SK-N-SH (cell line): ENCODE measurements around the gene ERMN.

Experiments
- CHD2 ChIP-seq: fragments of 150-350 bp; IDR thresholded peaks from 2 replicates; pipeline ENCODE4 v1.6.1; 2018; ENCODE audit warnings: low read length; ENCODE audit not compliant: partially characterized antibody
- CTCF ChIP-seq: fragments of 200-600 bp; sonication (generic); IDR thresholded peaks from 2 replicates; pipeline ENCODE4 v1.6.1; 2017; ENCODE audit warnings: antibody characterized with exemption, mild to moderate bottlenecking, moderate library complexity
- GABPA ChIP-seq: IDR thresholded peaks from 2 replicates; pipeline ENCODE4 v1.4.0; 2012; ENCODE audit warnings: low read depth, mild to moderate bottlenecking
- JUND ChIP-seq: IDR thresholded peaks from 2 replicates; pipeline ENCODE4 v1.4.0; 2012
- NFIC ChIP-seq: IDR thresholded peaks from 2 replicates; pipeline ENCODE4 v1.4.0; 2012; ENCODE audit warnings: borderline replicate concordance
- PBX3 ChIP-seq: IDR thresholded peaks from 2 replicates; pipeline ENCODE4; 2012
- POLR2AphosphoS5 ChIP-seq: IDR thresholded peaks from 2 replicates; pipeline ENCODE4 v1.6.1; 2012; ENCODE audit warnings: low read depth, low read length
- RAD21 ChIP-seq: IDR thresholded peaks from 2 replicates; pipeline ENCODE4 v1.6.1; 2012; ENCODE audit warnings: mild to moderate bottlenecking, low read length
- REST ChIP-seq: IDR thresholded peaks from 2 replicates; pipeline ENCODE4 v1.6.1; 2012; ENCODE audit warnings: mild to moderate bottlenecking, low read depth, low read length, moderate library complexity
- YY1 ChIP-seq: IDR thresholded peaks from 2 replicates; pipeline ENCODE4 v1.4.0; 2012; ENCODE audit warnings: low read depth, mild to moderate bottlenecking

GRCh38 chr2:157367704-157368103 is 42.1 kb upstream of the ERMN start:
- no peak for TF ChIP-seq CTCF
- TF ChIP-seq PBX3, result no peak
- TF ChIP-seq NFIC, result no peak
- TF ChIP-seq GABPA, result no peak
- TF ChIP-seq POLR2AphosphoS5, result no peak
- TF ChIP-seq REST, result no peak
- TF ChIP-seq CHD2, result no peak
- no peak for TF ChIP-seq RAD21
- no peak for TF ChIP-seq YY1
- TF ChIP-seq JUND, result no peak
